HFFc6 (cell line): ENCODE data around the gene DENND1B. TPM values are rescaled to one million over a fixed set of nuclear protein-coding genes. Genes with fewer than 3 reads are reported as not detected.

Source experiments
- DNase-seq: peaks from one replicate; pipeline ENCODE4 v3.0.0-alpha.2; 2018
- H3K27ac Mint-ChIP-seq: 2 replicates; pipeline ENCODE4 v1.8.0; 2020; ENCODE audit warnings: mild to moderate bottlenecking, mixed read lengths
- H3K27me3 Mint-ChIP-seq: 2 replicates; pipeline ENCODE4 v1.8.0; 2021; ENCODE audit warnings: mild to moderate bottlenecking, moderate library complexity, mixed read lengths; ENCODE audit not compliant: insufficient read depth
- H3K36me3 Mint-ChIP-seq: 2 replicates; pipeline ENCODE4 v1.8.0; 2021; ENCODE audit warnings: low read depth, mixed read lengths
- H3K4me1 Mint-ChIP-seq: 2 replicates; pipeline ENCODE4 v1.8.0; 2020; ENCODE audit warnings: low read depth, mixed read lengths
- H3K4me3 Mint-ChIP-seq: 2 replicates; pipeline ENCODE4 v1.8.0; 2020; ENCODE audit warnings: mild to moderate bottlenecking, moderate library complexity, mixed read lengths
- H3K9me3 Mint-ChIP-seq: 2 replicates; pipeline ENCODE4 v1.8.0; 2020; ENCODE audit warnings: mild to moderate bottlenecking, mixed read lengths
- total RNA-seq, 6 experiments: library from RNA; stranded (reverse); fragmentation: NEBNext Ultra II Directional; extraction: Animal tissue kit (Norgen Biotek cat#: 25700); gene quantifications; 2 replicates in 1 of 6; 3 replicates in 5 of 6; pipeline ENCODE4 v1.2.3, GENCODE V29; 2021
- TF ChIP-seq, protein P1 (sequence below): fragments of 200-600 bp; sonication (generic); IDR thresholded peaks from 2 replicates; pipeline ENCODE4 v1.5.0; 2021; ENCODE audit warnings: antibody characterized with exemption, mild to moderate bottlenecking

The DENND1B gene
- total RNA-seq, 6 experiments from 2014 or later = 6.4 to 9.0 (median 7.7) TPM

DNA sequence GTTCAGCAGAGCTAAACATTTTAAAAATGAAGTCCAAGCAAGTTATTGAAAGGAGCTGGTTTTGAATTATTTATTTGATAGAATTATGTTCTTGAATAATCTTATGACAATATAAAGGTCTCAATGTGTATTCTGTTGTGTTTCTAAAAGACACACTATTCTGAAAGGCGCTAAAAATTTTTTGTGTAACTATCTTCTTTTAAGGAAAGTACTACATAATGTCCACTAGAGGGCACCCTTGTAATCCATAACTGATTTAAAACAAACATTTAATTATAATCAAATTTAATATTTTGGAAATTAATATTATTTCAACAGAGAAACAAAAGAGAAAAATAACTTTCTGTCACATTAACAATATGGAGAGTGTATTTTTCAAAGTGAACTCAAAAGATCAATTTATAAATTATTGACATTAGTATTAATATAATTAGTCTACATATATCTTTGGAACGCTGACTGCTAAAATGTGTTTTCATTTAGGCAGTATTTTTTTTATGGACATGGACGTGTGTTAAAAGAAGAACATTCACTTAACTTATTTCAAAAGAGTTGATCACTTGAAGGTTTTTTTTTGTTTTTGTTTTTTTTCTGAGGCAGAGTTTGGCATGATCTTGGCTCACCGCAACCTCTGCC lies 248.4 kb downstream of the DENND1B start:
- Mint-ChIP-seq H3K27ac (no peak overlapping the region), H3K9me3 (no peaks in the 10 kb centered on the region), H3K27me3 (no peaks in the 10 kb centered on the region), H3K36me3 (no peaks in the 10 kb centered on the region), H3K4me3 (no peak overlapping the region), H3K4me1 (no peaks in the 10 kb centered on the region)
- DNase-seq = peak; percentile 2
- TF ChIP-seq, protein P1, sequence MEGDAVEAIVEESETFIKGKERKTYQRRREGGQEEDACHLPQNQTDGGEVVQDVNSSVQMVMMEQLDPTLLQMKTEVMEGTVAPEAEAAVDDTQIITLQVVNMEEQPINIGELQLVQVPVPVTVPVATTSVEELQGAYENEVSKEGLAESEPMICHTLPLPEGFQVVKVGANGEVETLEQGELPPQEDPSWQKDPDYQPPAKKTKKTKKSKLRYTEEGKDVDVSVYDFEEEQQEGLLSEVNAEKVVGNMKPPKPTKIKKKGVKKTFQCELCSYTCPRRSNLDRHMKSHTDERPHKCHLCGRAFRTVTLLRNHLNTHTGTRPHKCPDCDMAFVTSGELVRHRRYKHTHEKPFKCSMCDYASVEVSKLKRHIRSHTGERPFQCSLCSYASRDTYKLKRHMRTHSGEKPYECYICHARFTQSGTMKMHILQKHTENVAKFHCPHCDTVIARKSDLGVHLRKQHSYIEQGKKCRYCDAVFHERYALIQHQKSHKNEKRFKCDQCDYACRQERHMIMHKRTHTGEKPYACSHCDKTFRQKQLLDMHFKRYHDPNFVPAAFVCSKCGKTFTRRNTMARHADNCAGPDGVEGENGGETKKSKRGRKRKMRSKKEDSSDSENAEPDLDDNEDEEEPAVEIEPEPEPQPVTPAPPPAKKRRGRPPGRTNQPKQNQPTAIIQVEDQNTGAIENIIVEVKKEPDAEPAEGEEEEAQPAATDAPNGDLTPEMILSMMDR = peak; percentile 96

DNA sequence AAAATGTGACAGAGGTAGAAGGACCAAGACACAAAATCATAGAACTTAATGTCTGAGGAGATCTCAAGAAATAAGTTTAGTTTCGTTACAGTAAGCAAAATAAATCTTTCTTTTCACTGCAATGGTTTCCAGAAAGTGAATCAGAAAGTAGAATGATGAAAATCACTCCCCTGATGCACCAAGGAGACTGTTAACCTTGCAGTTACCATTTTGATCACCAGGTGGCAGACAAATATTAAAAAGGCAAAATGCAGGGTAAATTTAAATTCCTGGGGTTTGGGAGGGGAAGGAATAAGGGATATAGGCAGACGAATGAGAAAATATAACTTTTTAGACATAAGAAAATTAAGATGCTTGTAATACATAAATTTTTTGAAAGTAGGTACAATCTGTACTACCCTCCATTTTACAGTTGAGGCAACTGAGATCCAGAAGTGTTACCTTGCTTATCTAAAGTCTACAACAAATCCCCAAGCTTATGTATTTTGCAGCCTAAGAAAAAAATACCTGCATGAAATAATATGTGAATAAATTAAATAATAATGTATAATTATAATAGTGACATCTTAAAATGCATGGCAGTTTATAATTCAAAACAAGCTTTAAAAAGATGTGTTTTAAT lies 254.1 kb downstream of the DENND1B start:
- Mint-ChIP-seq H3K9me3 (no peaks in the 10 kb centered on the region), H3K27ac (no peak overlapping the region)
- TF ChIP-seq, protein P1 = peak; percentile 87

DNA sequence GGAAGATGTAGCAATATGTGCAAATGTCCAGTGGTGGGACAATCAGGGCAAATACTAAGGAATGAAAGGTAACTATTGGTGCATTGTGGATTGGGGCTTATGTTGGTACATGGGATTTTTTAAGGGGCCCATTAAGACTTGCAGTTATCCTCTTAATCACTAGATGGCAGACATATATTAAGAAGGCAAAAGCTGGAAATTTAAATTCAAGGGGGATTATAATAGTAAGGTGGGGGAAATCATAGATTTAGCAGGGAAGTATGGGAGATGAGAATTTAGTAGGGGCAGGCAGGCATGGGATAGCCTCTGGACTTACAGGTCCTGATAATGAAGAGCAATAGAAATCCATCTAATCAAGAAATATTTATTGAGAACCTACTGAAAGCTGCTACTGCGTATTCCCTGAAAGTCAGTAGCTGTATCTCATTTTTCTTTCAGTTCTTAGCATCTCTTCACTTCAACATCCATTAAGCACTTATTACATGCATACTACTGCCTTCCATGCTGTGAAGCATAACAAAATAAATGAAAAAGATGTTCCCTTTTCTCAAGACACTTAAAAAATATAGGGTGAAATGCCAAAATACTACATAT lies 255.4 kb downstream of the DENND1B start:
- DNase-seq = peak; percentile 17
- no peak overlapping the region for H3K27ac Mint-ChIP-seq
- no peaks in the 10 kb centered on the region for H3K27me3 Mint-ChIP-seq
- H3K36me3 Mint-ChIP-seq = no peaks in the 10 kb centered on the region
- H3K4me3 Mint-ChIP-seq = no peak overlapping the region
- H3K4me1 Mint-ChIP-seq = 0 out of 2 replicates have a peak, but pooled peaks cover 4% of the 10 kb centered on the region
- TF ChIP-seq, protein P1 = peak; percentile 73
- no peaks in the 10 kb centered on the region for H3K9me3 Mint-ChIP-seq

More for the DNA sequence above, 254.1 kb downstream of the DENND1B start:
- Mint-ChIP-seq H3K27me3 (no peaks in the 10 kb centered on the region), H3K4me3 (no peak overlapping the region), H3K36me3 (no peaks in the 10 kb centered on the region), H3K4me1 (0 out of 2 replicates have a peak, but pooled peaks cover 4% of the 10 kb centered on the region)
- peak; percentile 46 for DNase-seq

DNA sequence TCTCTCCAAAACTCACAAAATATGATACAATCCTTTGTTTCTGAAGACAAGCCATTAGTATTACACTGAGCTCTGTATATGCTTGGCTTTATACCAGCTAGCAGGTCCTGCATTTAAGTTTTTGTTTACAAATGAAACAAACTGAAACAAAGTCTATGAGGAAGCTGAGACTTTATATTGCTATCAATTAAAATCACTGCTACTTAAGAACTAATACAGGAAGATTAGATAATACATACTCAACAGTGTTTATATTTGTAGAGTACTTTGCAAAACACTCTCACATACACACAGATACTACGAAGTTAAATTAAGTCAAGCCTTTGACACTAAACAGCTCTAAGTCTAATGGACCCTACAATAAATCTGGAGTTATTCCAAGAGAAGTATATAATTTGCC lies 259.9 kb downstream of the DENND1B start:
- no peak overlapping the region for H3K4me3 Mint-ChIP-seq

DNA sequence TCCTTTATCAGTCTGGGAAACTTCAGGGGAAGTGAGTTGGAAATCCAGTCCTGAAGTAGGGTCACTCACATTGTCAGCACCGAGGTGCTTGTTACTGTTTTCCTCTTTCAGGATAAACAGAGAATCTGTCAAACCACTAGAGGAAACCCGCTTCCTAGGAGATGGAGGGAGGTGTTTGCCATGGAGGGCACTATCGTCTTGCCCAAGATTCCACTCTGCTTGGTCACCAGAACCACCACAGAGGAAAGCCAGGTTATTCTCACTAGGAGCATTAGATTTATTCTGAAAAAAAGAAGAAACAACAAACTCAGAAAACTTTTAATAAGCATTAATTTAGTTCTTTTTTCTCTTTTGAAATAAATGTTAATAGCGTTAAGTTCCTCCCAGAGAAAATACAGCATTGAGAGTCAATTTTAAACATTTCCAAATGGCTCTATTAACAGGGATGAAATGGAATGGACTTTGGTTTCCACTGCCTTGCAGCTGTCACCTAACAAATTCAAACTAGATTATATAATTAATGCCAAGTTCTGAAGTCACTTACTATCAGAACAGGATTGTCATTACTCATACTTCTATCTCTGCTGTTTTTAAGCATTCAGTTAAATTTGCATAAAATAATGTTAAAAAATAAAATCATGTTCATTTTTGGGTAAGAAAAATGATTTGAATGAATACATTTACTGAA lies 264.4 kb downstream of the DENND1B start:
- Mint-ChIP-seq H3K27ac (no peak overlapping the region), H3K9me3 (no peaks in the 10 kb centered on the region), H3K4me3 (no peak overlapping the region), H3K36me3 (no peaks in the 10 kb centered on the region; the same call in 1 of the 2 replicates), H3K4me1 (no peaks in the 10 kb centered on the region), H3K27me3 (no peaks in the 10 kb centered on the region)
- TF ChIP-seq, protein P1 = no peak
- DNase-seq = no peak

More for the DNA sequence above, 259.9 kb downstream of the DENND1B start:
- DNase-seq = no peak
- Mint-ChIP-seq H3K27ac (no peak overlapping the region), H3K4me1 (no peaks in the 10 kb centered on the region), H3K9me3 (no peaks in the 10 kb centered on the region), H3K27me3 (no peaks in the 10 kb centered on the region), H3K36me3 (no peaks in the 10 kb centered on the region)
- TF ChIP-seq, protein P1 = no peak
